GM19099 (cell line): ENCODE results near the gene SCO1.

Source experiments
- POLR2A ChIP-seq: IDR thresholded peaks from 3 replicates; pipeline ENCODE4 v1.6.1; 2011; ENCODE audit warnings: low read depth; ENCODE audit not compliant: insufficient read length; ENCODE audit errors: extremely low read depth

SCO1 gene

DNA sequence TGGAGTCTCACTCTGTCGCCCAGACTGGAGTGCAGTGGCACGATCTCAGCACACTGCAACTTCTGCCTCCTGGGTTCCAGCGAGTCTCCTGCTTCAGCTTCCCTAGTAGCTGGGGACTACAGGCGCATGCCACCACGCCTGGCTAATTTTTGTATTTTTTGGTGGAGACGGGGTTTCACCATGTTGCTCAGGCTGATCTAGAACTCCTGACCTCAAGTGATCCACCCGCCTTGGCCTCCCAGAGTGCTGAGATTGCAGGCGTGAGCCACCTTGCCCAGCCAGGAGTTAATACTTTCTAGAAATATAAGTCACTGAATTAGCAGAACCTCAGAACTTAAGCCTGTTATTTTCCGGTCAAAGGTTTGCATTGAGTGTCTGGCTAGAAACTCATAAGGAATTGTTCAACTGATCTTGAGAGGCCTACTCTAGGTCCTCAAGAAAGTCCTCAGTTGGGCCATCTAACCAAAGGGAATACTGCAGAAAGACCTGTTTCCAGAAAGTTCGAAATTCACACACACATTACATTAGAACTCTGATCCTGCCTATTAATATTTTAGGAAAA, 31.1 kb upstream of the SCO1 start:
- no peak for TF ChIP-seq POLR2A

DNA sequence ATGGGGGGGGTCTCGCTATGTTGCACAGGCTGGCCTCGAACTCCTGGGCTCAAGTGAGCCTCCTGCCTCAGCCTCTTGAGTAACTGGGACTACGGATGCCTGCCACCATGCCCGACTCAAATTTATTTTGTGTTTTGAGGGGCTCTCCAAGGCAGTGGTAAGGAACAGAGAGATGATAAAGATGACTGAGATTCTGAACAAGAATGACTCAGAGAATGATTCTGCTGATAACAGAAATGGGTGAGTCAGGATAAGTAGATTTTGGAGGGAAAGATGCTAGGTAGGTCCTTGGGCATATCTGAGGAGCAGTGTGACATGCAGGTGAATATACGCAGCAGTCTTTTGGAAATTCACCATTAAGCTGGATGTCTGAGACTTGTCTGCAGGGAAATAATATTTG, 29.9 kb upstream of the SCO1 start:
- no peak for TF ChIP-seq POLR2A

DNA sequence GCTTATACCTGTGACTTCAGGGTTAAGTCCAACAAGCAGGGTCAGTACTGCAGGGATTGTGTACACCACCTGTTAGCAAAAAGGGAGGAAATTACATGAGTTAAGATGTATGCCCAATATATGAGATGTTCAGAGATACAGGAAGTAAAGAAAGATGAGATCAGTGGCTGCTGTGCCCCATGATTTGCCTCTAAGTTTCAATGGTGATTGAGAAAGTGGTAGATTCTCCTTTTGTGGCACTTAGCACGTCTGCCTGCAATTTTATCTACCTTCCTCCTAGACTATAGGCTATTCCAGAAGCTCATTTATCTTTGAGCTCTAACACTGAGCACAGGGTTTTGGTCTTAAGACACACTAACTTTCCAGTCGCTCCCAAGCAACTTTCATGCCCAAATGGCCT, 28.9 kb upstream of the SCO1 start:
- TF ChIP-seq POLR2A: no peak

DNA sequence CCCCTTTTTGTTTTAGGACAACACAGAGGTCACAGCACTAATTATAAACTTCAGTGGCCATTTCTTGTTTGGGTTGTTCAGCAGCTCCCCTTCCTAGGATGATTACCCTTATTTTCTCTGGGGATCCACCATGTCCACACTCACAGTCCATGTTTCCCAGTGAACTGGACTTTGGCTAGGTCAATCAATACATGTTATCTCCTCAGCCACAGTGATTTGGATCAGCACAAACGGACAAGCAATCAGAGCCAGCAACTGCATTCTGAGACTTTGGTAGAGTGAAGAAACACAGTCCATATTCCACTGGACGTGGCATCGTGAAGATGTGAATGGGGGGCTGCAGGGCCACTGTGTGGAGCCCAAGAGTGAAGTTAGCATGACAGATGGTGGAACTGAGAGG, 27.9 kb upstream of the SCO1 start:
- TF ChIP-seq POLR2A: no peak

DNA sequence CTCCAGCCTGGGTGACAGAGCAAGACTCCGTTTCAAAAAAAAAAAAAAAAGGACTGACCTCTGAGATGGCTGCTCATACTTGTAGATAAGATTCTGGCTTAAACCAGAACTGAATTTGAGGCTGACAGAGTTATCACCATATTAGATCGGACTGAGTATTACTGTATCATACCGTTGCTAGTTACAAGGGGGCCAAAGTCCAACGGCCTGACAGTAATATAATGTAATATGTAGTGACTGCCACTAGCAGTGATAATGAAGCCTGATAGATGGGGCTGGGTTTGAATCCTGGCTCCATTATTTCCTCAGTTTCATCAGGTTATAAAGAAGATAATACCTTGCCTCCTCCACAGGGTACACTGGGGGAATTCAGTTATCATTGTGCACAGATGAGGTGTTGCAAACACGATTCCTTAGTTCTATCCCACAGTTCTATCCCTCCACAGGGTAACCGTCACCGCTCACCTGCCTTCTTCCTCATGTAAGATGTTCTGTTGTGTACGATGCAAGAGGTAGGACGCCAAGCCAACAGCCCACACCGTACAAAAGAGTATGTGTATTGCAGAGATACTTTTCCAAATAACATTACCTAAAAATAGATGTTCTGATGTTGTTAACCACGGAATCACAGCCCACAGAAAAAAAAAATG, 27.3 kb upstream of the SCO1 start:
- TF ChIP-seq POLR2A: no peak

DNA sequence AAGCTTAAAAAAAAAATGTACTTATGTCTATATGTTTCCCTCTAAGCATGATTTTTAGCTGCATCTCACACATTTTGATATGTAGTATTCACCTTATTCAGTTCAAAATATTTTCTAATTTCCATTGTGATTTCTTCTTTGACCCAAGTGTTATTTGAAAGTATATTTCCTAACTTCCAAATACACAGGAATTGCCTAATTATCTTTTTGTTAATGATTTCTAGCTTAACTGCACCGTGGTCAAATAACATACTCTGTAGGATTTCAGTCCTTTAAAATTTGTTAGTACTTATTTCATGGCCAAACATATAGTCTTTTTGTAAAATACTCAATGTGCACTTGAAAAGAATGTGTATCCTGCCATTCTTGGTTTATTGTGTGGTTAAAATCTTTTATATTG, 21.2 kb upstream of the SCO1 start:
- TF ChIP-seq POLR2A: no peak

DNA sequence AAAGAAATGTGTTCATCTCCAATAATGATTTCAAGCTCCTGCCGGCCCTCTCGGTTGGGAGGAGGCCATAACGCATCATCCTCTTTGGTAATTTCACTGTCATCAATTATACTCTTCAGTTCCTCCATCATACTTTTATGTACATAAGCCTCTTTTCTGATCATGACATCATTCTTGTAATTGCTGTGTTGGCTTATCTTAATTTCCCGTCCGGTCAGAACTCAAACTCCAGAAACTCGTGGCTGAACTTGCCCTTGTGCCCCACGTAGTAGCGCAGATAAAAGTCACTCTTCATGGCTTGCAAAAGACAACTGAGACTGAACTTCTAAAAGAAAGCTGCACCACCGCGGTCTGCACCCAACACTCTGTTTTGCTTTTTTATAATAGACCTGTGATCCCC, 18.9 kb upstream of the SCO1 start:
- TF ChIP-seq POLR2A: no peak

DNA sequence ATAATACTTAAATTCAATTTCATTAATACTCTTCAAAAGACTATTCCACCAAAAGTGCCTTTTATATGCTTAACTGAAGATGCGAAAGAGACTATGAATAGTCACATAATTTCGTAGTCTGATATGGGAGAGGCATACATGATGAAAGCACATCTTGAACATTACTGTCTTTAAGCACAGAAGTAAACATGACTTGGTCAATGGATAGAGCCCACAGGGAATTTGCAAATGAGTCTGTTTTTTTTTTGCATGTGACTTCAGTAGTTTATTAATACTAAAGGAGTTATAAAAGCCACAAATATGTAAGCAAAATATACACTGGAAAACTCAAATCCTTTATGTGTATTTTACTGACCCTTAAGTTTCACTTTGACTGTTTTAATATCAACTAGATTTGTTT, 16.0 kb upstream of the SCO1 start:
- no peak for TF ChIP-seq POLR2A

DNA sequence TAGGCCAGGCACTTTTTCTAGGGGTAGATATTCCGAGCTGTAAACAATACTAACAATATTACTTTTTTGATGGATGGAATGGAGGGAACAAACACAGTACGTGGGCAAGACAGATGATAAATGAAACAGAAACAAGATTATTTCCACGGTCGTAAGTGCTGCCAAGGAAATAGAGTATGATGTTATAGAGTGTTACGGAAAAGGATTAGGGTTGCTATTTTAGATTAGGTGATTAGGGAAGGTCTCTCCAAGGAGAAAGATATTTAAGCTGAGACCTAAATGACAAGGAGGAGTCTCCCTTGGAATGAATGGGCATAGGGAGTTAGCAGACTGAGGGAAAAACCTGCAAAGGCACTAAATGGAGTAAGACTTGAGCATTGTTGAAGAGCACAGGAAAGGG, 8.4 kb upstream of the SCO1 start:
- no peak for TF ChIP-seq POLR2A

DNA sequence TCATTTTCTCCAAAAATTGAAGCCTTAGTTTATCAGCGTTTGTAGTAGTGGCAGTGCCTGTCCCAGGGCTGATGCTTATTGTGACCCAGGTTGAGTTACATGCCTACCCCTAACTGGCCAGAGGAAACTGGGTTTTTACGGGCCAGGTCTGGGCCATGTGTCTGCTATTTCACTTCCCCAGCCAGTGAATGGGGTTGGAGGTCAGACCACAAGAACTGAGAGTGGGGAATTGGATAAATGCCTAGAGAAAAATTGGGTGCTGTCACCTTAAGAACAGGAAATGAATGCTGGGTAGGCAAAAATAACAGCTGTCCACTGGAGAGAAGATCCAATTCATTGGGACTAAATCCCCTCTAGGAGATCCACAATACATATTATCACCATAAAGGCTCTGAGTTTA, 5.2 kb upstream of the SCO1 start:
- TF ChIP-seq POLR2A: no peak

DNA sequence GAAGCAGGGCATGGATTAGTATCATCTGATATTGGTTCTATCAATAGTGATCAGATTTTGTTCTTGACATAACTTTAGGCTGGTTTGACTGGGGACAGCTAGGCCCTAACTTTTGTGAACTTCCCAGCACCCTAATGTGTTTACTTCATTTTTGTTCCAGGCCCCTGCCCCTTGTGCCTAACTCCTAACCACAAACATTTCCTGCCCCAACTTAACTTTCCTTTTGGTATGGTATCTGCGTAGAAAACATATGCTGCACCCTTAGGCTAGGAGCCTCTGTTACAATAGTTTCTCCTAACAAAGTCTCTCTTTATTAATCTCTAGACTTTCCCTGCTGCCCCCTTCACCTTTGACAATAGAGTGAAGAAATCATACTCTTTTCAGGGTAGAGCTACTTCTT, 2.5 kb upstream of the SCO1 start:
- TF ChIP-seq POLR2A: no peak

DNA sequence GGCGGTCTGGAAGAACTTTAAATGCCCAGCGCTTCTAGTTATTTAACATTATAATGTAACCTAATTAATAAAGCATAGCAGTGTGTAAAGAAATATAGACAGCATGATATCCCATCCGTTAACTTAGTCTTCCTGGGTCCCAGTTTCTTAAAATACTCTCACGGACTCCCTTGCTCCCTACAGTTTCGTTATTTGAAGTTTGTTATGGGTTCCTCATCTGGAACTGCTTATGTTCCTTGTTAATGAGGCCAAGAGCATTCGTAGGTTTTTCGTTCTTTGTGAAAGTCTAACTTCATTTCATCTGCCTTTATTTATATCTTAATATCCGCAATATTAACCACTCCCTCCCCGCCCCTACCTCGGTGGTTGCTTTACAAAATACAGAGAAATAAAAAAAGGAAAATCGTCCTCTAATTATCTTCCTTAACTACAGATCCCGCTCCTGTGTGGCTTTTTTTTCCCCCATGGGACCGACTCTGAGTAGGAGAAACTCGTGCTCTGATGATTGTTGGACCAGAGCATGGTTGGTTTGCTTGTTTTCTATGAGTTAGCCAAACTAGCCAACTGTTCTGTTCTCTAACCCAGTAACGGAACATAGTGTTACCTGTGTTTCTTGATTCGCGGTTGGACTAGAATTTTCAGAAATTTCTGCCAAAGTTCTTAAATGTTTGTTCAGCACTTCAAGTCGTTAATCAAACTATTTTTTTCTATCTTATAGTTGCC, 924 bp upstream of the SCO1 start:
- no peak for TF ChIP-seq POLR2A

DNA sequence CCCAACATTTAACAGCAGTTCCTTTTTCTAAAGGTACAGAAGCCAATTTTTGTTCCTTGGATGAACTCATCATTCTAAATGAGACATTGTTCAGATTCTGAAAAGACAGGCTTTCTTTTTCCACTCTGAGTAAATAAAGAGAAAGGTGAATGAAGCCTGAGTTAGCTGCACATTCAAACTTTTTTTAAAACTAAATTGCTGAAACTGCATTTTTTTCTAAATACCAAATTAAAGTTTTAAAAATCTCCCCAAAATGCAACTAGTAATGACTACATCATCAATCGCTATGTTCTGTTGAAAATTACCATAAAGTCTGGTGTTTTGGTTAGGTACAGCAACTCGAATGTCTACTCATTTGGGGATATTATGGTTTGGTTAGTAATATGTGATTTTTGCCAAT, 9.8 kb downstream of the SCO1 start:
- no peak for TF ChIP-seq POLR2A

DNA sequence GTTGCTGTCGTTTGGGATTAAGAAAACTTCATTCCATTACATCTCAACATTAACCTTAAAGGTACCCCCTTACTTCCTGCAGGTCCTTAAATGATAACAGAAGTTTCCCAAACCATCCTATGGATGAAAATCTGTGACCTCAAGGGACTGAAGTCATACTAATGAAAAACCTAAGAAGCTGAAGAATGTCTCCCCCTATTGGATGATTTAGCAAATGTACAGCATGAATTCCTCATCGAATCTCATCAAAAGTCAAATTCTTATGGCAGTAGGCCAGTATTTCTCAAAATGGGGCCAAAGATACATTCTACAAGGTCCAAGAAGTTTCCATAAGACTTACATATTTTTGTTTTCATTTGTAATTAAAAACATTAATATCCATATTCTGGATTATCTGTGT, 13.5 kb downstream of the SCO1 start:
- TF ChIP-seq POLR2A: no peak

DNA sequence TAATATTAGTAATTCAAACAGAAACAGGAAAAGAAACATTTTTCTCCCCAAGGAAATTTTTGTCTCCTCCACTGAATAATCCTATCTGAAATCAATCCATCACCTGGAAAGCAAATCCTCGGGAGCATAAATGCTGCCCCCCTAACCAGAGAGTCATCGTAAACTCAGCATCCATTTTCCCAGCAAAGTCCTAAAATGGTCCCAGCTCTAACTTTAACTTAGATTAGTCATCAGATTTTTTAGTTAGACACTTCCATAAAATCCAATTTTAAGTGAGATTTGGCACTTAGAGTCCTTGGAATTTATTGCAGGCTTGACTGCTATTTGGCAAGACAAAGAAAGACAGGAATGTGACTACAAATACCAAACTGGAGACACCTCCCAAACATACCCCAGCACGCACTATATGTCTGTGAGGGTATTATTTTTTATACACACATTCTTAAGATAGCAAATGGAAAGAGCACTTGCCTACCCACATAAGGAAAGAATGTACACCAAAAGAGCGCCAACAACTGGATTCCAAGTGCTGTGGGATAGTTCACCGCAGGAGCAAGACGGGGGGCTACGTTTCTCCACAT, 15.4 kb downstream of the SCO1 start:
- no peak for TF ChIP-seq POLR2A

DNA sequence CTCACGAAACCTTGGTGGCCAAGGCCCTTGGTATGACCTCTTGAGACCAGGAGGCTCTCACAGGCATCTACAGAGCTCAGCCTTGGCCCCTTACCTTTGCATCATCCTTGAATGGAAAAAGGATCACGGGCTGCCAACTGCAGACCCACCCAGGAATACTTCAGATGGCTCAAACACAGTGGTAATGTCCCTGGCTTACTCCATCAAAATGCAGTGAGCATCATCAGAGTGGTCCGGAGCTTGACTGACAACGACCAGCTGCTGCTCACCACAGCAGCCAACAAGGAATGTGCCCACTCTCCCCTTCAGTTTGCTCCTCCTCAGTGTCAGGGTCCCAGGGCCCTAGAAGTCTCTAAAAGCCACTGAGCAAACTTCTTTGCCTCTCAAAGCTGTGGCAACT, 22.6 kb downstream of the SCO1 start:
- TF ChIP-seq POLR2A: no peak
